Stimulated activated naive CD4-positive, alpha-beta T cell (primary cell): ENCODE data around the gene RAD52.
A peak's percentile ranks its signal among the peaks of the same experiment; 100 is the strongest.
"Not testable (repeated sequence)": the region's sequence is repeated elsewhere in the genome, so short reads cannot be mapped to it uniquely, and the experiment has no call there.

Experiments used
- DNase-seq, 6 experiments: peaks; one replicate each; lab custom pipeline; 2025; lab: John Stamatoyannopoulos, UW

Gene RAD52

DNA sequence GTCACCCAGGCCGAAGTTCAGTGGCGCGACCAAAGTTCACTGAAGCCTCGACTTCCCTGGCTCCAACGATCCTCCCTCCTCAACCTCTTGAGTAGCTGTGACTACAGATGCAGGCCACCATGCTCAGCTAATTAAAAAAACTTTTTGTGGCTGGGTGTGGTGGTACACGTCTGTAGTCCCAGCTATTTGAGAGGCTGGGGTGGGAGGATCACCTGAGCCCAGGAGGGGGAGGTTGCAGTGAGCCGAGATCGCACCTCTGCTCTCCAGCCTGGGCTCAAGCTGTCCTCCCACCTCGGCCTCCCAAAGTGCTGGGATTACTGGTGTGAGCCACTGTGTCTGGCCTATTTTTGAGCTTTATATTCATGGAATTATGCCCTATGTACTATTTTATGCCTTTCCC, 18.1 kb upstream of the RAD52 start:
- no peak for DNase-seq

DNA sequence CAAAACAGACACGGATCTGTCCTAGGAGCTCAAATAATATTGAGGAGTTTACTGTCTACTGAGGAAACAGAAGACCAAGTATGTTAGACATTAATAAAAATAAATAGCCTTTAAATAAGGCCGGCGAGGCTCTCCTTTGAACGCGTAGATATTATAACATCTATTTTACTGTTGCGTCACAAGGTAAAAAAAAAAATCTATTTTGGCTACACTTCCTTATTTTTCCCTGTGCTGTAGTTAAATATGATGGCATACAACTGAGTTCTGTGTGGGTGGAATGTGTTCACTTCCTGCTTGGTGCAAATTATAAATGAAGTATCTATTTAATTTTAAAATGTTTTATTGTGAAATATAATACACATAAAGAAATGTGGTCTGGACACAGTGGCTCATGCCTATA, 17.2 kb upstream of the RAD52 start:
- DNase-seq, result no peak

DNA sequence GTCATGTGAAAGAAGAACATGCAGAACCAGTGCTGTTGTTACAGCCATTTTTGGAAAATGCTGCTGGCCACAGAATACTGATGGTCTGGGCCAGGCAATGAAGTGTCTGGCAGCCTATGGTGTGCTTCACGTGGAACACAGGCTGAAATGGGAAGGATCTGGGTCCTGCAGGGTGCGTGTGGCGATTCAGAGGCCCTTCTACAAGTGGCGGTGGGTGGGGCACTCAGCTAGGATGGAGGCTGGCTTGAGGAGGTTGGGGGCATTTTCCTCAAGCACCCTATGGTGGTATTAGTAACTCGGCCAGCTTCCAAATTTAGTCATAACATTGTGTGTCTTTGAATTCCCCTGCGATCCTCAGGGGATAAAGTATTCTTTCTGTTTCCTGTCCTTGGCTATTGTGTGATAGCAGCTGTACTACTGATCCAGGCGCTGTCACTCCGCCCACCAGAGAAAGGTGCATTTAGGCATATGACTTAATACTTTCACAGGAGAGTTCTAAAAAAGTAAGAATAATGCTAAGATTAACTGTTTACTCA, 9.2 kb upstream of the RAD52 start:
- DNase-seq, result no peak

DNA sequence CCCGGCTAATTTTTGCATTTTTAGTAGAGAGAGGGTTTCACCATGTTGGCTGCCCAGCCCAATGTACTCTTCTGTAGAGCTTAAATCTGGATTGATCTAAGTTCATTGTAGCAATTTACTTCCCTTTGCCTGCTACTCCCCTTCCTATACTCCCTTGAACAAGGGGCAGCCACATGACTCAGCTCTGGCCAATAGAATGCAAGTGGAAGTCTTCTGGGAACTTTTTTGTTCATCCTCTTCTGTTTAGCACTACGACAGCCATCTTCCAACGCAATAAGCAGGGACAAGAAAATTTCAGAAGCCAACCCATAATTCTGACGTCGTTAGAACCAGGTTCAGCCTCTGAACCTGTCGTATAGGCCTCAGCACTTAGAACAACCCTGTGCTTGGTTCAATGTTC, 6.4 kb upstream of the RAD52 start:
- no peak for DNase-seq

DNA sequence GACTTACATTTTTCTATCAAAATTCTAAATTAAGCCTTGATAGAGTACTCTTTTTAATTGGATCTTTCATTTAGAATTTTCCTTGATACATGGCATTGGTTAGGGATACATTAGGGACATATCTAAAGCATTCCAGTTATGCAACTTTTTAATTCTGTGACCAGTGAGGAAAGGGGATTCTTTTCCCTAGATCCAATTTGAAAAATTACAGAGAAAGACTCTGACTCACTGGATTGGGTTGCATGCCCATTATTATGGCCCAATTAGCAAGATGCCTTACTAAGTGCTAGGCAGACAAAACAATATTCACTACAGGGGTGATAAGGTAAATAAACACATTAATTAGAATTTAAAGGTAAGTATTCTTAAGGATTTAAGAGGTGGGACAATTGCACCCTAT, 5.2 kb upstream of the RAD52 start:
- DNase-seq, result no peak

DNA sequence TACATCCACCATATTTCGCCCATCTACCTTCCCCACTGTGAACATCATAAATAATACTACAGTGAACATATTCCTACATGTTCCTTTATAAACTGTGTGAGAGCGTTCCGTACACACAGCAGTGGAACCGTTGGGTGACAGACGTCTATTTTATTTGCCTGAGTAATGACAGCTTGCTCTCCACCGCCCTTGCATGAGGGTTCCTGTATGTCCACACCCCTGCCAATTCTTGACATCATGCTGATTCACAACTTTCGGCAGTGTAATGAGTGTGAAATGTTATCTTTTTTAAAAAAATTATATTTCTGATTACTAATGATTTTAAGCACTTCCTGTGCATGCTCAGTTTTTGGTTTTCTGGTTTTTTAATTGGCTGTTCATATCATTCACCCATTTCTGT, 4.3 kb upstream of the RAD52 start:
- DNase-seq, result no peak

DNA sequence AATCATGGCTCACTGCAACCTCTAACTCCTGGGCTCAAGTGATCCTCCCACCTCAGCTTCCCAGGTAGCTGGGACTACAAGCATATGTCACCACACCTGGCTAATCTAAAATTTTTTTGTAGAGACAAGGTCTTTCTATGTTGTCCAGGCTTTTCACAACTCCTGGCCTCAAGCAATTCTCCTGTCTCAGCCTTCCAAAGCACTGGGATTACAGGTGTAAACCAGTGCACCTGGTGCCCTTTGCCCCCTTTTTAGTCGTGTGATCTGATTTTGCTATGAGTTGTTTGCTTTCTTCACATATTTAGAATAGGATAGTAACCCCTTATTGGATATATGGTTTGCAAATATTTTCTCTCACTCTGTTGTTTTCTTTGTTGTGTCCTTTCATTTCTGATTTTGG, 1.7 kb upstream of the RAD52 start:
- DNase-seq, result no peak

DNA sequence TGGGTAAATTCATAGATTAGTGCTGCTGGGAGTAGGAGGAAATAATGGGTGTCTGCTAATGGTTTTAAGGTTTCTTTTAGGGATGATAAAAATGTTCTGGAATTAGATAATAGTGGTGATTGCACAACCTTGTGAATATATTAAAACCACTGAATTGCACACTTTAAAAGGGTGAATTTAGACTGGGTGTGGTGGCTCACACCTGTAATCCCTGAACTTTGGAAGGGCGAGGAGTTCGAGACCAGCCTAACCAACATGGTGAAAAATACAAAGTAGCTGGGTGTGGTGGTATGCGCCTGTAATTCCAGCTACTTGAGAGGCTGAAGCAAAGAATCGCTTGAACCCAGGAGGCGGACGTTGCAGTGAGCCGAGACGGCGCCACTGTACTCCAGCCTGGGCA, 1.3 kb downstream of the RAD52 start:
- DNase-seq, result no peak

DNA sequence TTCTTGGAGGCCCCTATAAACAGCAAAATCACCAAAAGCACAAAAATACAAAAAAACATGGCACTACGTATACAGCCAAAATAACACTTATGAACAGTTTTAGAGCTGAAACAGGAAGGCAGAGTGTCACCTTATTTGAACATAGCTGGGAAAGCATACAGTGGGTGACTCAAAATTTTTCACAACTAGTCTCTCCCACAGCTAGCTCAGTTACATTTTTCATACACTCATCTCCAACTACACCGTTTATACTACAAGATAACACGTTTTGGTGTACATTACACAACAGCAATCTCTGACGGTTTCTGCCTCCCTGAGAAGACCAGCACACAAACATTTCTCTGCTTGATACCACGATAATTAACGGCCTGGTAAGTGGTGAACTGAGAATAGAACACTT, 2.9 kb downstream of the RAD52 start:
- DNase-seq, result no peak

DNA sequence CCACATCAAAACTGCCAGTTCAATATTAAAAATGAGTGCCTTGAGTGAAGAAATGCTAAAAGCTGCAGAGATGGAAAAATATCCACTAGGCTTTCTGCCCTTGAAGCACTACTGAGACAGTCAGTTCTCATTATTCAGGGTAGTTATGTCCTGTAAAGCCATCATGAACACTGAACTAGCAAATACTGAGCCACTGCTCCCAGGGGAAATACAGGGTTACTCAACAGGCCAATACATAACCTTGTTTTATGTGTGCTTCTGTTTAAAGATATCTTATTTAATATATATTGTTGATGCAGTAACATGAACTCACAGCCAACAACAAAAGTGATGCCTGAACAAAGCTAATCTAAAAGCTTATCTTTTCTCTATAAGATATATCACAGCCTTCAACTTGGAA, 3.3 kb downstream of the RAD52 start:
- DNase-seq, result no peak

DNA sequence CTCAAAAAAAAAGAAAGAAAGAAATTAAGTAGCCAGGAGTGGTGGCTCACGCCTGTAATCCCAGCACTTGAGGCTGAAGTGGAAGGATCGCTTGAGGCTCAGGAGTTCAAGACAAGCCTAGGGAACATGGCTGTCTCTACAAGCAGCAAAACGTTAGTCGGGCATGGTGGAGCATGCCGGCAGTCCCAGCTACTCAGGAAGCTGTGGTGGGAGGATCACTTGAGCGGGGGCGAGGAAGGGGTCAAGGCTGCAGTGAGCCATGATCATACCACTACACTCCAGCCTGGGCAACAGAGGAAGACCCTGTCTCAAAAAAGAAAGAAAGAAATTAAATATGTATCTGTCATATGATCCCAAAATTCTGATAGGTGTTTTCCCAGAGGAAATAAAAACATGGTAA, 5.3 kb downstream of the RAD52 start:
- no peak for DNase-seq

DNA sequence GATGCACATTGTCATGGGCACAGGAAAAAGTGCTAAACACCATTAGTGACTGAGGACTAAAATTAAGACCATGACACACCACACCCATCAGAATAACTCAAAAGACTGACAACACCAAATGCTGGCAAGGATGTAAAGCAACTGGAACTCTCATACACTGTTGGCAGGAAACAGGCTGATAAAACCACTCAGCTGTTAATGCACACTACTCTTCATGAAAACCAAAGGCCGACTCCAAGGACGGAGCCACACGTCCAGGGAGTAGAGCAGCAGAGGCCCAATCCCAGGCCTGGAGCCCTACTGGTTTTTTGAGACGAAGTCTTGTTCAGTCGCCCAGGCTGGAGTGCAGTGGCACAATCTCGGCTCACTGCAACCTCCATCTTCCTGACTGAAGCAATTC, 6.4 kb downstream of the RAD52 start:
- DNase-seq, result no peak

DNA sequence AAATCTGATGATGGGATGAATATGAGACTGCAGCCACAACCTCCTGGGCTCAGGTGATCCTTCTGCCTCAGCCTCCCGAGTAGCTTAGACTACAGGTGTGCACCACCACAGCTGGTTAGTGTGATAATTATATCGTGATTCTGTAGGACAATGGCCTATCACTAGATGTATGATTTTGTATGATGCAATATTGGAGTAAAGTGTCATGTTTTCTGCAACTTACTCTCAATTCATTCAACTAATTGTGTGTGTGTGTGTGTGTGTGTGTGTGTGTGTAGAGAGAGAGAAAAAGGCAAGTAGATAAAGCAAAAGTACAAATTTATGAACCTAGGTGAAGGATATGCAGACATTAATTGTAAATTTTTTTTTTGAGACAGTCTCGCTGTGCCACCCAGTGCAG, 10.7 kb downstream of the RAD52 start:
- DNase-seq, result no peak

DNA sequence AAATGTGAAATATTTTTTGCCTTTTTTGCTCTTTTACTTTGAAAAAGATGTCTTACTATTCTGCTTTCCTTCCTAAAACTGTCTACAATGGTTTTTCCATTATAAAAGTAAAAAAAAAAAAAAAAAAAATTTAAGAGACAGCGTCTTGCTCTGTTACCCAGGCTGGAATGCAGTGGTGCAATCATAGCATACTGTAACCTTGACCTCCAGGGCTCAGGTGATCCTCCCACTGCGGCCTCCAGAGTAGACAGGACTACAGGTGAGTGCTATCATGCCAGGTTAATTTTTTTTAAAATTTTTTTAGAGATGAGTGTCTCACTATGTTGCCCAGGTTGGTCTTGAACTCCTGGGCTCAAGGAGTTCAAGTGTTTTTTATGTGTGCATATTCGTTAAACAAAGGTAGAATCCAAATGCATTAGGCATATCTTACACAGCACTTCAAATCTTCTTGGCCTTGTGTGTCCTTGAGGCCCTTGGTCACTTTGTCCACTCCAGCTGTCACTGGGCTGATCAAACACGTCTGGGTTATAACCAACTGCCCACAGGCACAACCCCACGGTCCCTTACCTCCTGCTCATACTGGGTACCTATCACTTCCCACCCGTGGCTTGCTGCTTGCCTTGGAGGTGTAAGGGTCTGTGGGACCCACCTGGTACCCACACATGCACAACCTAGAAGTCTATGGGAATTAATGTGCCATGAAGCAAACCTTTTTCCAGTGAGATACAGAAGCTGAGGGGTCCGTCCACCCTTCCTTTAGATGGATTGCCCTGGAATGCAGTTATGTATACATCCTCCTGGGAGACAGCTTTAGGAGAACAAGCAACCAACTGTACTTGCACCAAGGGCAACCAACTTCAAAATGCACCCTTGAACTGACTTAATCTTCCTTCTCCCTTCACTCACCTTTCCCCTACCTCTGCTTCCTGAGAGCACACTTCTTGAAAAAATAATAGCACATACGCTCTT, 12.8 kb downstream of the RAD52 start:
- no peak for DNase-seq

DNA sequence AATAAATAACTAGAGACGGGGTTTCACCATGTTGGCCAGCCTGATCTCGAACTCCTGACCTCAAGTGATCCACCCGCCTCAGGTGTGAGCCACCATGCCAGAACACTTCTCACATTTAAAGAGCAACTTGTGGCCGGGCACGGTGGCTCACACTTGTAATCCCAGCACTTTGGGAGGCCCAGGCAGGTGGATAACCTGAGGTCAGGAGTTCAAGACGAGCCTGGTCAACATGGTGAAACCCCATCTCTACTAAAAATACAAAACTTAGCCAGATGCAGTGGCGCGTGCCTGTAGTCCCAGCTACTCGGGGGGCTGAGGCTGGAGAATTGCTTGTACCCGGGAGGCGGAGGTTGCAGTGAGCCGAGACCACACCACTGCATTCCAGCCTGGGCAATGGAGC, 13.6 kb downstream of the RAD52 start:
- not testable (repeated sequence) for DNase-seq

DNA sequence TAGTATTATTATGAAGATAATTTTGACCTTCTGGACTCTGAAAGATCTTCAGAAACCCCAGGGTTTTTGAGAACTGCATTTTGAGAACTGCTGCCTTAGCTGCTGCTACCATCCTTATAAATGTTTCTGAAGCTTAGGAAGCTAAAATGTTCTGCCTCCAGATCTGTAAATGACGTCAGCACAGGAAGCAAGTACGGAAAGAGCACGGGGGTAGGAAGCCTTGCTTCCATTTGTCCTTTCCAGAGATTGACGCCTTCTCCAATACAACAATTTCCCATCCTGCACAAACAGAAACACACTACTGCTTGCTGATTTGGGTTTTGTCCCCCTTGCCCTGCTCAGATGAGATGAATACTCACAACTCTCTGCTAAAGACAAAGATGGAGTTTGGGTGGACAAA, 17.9 kb downstream of the RAD52 start:
- DNase-seq, result no peak

DNA sequence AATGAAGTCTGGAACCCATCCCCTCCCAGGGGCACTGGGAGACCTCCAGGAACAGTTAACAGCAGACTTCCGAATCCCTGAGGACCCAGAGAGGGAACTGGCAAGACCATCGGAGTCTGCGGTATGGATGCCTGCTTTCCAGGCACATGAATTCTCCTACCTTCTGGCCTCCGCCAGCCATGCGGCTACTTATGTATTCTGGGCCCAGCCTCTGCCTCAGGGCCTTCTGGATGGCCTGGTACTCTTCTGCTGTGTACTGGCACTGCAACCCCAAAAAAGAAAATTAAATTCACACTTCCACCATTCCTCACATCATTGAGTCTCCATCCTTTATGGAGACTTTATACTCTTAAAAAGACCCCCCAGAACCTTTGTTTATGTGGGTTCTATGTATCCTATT, 18.4 kb downstream of the RAD52 start:
- no peak for DNase-seq

DNA sequence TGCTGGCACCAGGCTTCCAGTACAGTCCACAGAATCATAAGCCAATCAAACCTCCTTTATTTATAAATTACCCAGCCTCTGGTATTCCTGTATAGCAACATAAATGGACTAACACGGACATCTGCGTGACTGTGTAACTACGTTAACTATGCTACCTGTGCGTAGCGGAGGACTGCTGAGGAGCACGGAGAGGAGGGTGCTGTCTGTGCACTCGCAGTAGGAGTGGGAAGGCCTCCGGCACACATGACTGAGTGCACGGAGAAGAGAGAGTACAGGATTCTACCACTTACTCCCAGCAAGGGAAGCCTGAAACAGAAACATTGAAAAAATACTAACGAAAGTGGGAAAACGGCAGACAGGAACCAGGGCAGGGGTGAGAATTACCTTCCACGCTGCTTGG, 22.9 kb downstream of the RAD52 start:
- DNase-seq, result no peak

DNA sequence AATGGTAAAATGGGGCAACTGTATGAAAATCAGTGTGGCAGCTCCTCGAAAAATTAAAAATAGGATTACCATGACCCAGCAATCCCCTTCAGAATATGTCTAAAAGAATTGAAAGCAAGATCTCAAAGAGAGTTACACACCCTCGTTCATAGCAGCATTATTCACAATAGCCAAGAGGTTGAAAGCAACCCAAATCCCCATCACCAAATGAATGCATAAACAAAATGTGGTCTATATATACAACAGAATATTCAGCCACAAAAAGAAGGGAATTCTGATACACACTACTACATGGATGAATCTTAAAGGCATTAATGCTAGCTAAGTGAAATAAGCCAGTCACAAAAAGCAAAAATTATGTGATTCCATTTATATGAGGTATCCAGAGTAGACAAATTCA, 27.2 kb downstream of the RAD52 start:
- DNase-seq, result no peak

DNA sequence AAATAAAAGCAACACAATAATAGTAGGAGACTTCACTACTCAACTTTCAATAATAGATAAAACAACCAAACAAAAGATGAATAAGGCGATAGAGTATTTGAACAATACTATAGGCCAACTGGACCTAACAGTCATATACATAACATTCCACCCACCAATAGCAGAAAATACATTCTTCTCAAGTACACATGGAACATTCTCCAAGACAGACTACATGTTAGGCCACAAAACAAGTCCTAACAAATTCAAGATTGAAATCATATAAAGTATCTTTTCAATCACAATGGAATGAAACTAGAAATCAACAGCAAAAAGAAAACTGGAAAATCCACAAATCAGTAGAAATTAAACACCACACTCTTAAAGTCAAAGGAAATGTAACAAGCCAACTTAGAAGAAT, 28.8 kb downstream of the RAD52 start:
- no peak for DNase-seq

DNA sequence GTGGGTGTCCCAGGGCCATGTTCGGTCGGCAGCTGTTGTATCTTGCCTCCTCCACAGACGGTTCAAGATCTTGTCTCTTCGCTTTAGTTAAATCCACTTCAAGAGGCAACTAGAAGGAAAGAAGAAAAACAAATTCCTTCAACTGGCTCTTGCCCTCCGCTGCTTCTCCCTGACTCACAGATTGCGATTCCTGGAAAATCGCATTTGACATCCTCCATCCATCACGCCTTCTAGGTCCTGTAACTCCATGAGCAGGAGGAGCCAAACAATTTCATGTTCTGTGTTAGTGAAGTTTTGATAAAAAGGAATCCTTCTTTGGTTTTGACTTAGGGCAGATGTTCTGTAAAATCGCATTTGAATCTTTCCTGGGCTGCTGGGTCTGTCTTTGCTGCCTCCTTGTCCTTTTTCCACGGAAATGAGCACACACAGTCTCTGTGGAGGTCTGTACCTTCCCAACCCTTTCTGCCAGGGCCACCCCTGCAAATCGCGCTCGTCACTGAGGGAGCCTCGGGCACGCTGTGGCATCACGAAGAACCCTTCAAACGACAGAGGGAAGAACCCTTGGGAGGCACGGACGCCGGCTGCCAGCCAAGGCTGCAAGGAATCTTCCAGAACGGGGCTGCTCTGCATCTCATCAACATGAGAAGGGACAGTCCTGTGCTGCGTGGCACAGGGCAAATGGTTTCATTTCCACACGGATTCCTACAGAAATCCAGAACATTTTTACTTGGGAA, 32.6 kb downstream of the RAD52 start:
- no peak for DNase-seq

DNA sequence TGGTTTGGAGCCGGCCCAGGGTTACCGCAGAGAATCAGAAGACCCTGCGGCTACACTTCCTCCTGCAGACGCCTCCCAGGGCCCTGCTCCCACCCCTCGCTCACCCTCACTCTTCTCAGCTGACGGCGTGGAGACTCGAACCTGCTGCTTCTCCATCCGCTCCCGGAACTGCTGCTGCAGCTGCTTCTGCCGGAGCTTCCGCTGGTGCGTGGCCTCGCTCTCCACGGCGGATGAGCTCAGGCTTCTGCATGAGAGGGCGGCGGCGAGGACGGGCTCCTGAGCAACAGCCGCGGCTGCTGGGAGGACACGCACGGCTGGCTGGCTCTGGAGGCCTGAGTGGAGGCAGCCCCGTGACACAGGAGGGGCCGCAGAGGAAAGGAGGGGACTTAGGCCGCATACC, 33.3 kb downstream of the RAD52 start:
- DNase-seq, result peak in 4 of 6 experiments; percentile 12 to 30 (median 16)

DNA sequence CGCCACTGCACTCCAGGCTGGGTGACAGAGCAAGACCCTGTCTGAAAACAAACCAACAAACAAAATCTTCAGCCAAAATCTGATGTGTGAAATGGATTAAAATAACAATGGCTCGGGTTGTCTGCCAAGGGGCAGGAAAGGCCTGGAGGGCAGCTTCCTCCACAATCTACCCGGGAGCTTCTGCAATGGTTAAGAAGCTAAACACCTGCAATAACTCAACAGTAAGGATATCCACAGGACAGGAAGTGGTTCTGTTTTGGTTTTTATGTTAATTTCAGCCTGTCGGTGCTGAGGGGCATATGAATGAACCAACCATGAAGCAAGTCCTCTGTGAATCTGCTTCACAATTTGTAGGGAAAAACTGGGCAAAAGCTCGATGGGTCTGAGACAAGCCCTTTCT, 34.4 kb downstream of the RAD52 start:
- DNase-seq, result no peak
